GM13977 (cell line): ENCODE data around the gene TMCO4.

Experiments used
- DNase-seq: peaks from one replicate; pipeline ENCODE4 v3.0.0; 2012; ENCODE audit warnings: low spot score
- in situ Hi-C: fragments of 300-500 bp; cut with MboI; formaldehyde crosslinking; loops from one replicate; pipeline ENCODE4 v1.12.0; 2022; ENCODE audit warnings: low sequenced_read_pairs, low pct_unique_long_range_greater_than_20kb, mixed read lengths, inconsistent platforms; ENCODE audit not compliant: unreplicated experiment
- TF ChIP-seq, protein P1 (sequence below): IDR thresholded peaks from 2 replicates; pipeline ENCODE4 v1.5.1; 2012; ENCODE audit warnings: mild to moderate bottlenecking, control low read depth; ENCODE audit not compliant: insufficient read depth; ENCODE audit errors: extremely low read depth, missing control alignments

The TMCO4 gene

DNA sequence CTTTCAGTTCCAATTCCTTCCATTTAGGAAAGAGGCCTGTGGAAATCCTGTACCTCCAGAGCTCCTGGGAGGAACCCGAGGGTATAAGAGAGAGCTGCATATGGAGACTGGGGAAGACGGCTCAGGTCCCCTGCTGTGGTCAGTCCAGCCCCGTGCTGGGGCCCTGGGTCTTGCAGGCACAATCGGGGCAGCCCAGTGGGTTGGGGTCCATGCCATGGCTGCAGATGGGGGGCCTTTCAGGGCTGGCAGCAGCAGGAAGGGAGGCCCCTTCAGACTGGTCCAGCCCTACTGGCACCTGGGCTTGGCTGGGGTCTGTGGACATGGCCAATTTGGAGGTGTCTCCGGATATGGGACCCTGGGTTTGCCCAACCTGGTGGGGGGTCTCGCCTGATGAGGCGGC, 116.8 kb downstream of the TMCO4 start:
- no peak for DNase-seq
- in situ Hi-C loops: no loop called here

DNA sequence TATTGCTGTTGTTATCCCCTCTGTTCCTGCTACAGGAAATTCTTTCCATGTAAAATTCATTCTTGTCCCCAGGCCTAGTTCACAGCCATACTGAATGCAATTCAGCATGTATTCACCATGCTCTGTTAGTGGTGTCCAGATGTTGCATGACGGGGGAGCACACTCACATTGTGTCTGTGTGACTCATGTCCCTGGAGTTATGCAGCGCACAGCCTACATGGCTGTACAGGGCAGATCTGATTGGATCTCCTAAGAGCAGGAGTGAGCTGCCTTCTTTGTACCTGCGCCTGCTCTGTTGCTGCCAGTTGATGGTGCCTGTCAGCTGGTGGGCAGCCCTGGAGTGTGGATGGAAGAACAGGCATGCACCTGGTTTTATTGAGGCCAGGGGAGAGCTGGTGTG, 117.5 kb downstream of the TMCO4 start:
- no peak for DNase-seq
- TF ChIP-seq, protein P1, sequence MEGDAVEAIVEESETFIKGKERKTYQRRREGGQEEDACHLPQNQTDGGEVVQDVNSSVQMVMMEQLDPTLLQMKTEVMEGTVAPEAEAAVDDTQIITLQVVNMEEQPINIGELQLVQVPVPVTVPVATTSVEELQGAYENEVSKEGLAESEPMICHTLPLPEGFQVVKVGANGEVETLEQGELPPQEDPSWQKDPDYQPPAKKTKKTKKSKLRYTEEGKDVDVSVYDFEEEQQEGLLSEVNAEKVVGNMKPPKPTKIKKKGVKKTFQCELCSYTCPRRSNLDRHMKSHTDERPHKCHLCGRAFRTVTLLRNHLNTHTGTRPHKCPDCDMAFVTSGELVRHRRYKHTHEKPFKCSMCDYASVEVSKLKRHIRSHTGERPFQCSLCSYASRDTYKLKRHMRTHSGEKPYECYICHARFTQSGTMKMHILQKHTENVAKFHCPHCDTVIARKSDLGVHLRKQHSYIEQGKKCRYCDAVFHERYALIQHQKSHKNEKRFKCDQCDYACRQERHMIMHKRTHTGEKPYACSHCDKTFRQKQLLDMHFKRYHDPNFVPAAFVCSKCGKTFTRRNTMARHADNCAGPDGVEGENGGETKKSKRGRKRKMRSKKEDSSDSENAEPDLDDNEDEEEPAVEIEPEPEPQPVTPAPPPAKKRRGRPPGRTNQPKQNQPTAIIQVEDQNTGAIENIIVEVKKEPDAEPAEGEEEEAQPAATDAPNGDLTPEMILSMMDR: no peak
- in situ Hi-C loops: no loop called here

More for the DNA sequence above, 116.8 kb downstream of the TMCO4 start:
- TF ChIP-seq, protein P1: no peak

DNA sequence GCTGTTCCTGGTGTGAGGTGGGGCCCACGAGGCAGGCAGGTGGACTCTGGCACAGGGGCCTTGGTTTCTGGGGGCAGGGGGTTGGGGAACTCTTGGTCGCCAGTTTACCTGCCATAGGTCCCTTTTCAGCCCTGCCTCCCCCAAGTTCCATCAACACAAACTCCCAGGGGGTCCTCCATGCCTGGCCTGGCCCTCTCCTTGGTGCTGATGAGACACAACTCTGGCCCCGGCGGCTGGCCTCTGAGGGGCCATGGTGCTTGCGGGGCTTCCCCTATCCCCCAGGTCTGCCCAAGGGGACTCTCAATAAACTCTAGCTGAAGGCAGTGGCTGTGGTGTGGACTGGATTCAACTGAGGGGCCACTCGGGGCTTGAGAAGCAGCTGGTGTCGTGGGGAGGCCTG, 119.1 kb downstream of the TMCO4 start:
- TF ChIP-seq, protein P1: no peak
- no peak for DNase-seq
- in situ Hi-C loops: no loop called here

DNA sequence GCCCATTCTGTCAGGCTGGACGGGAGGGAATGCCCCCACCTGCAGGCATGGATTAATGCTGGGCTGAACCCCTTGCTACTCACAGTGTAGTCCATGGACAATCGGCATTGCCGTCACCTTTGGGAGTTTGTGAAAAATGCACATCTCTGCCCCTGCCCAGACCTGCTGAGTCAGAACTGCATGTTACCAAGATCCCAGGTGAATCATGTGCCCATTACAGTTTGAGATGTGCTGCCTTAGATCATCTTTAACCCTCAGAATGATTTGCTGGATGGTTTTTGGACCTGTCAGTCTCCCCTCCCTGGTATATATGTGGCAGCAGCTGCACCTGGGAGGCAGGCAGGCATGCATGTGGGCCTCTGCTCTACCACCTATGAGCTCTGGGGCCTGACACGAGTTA, 120.0 kb downstream of the TMCO4 start:
- TF ChIP-seq, protein P1: no peak
- no peak for DNase-seq
- in situ Hi-C loops: no loop called here

DNA sequence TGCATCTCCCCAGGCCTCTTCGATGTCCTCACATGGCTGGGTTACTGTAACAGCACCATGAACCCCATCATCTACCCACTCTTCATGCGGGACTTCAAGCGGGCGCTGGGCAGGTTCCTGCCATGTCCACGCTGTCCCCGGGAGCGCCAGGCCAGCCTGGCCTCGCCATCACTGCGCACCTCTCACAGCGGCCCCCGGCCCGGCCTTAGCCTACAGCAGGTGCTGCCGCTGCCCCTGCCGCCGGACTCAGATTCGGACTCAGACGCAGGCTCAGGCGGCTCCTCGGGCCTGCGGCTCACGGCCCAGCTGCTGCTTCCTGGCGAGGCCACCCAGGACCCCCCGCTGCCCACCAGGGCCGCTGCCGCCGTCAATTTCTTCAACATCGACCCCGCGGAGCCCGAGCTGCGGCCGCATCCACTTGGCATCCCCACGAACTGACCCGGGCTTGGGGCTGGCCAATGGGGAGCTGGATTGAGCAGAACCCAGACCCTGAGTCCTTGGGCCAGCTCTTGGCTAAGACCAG, 120.7 kb downstream of the TMCO4 start:
- in situ Hi-C loops: no loop called here
- TF ChIP-seq, protein P1: no peak
- no peak for DNase-seq

DNA sequence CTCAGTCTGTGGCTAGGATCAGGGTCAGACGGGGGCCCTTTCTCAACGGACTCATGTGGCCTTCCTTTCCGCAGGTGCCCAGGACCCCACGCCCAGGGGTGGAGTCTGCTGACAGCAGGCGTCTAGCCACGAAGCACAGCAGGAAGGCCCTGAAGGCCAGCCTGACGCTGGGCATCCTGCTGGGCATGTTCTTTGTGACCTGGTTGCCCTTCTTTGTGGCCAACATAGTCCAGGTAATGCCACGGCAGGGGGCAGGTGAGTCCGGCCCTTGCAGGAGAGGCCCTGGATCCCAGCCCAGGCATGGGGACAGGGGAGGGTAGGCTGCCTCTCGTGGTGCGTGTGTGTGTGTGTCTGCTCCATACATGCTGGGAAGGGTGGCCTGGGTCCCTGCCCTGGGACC, 121.2 kb downstream of the TMCO4 start:
- TF ChIP-seq, protein P1: no peak
- DNase-seq: no peak
- in situ Hi-C loops: no loop called here
